ENCODE measurements around the gene JADE1. TPM values are rescaled to one million over a fixed set of nuclear protein-coding genes. Genes with fewer than 3 reads are reported as not detected.

The JADE1 gene
- total RNA-seq (2014; rRNA removed; shearing (Covaris generic)) = 14.1 and 18.3 TPM in 2 replicates

DNA sequence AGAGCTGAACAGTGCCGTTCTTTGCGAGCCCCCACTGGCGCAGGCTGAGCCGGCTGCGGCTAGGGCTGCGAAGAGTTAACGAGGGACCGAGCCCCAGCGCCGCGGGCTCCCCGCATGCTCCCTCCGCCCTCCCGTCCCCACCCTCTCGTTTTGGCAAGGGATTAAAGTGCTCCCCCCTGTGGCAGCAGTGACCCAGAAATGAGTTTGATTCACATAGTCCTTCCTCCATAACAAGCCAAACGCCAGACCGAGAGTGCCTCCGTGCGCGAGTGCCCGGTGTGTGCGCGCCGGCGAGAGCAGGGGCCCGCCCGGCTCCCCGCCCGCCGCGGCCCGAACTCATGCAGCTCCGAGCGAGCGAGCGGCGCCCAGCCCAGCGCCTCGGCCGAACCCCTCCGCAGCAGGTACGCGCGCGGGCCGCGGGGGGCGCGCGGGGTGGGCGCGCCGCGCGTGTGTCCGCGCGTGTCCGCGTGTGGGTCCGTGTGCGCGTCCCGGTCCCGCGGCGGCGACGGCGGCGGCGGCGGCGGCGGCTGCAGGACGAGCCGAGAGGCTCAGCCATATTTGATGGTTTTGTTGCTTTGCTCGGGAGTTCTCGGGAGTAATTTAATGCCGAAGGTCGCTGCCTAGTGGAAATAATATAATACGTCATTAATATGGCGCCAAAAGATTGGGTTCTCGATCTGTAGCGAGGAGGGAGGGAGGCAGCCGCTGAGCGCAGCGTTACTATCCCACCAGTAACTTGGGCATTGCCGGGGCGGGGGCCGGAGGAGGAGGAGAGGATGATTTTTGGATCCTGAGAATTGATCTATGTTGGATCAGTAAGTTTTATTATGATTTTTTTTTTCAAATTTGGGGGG, at the start of gene JADE1:
Gene JADE1, plus strand, starts transcription at position 224 of the 854 bp plus-strand sequence. CDS start 22,059 bp downstream, outside the sequence.
- peak; percentile 95 for DNase-seq (ENCODE audit: low spot score)

DNA sequence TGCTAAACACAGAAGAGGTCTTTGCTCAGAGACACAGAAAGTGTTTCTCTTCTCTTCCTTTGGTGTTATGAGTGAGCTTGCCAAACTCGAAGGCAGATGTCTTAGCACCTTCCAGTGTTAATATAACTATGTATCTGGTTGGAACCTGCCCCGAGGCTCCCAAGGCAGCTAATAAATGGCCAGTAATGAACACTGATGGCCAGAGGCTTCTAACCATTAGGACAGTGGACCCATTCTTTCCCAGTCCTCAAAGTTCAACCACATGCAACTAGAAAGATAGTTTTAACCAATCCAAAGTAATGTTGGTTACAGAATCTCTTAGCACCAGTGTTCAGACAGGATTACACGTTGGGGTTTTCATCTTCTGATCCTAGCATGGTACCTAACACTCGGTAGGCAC, 42.7 kb upstream of the JADE1 start:
- no peak for DNase-seq (ENCODE audit: low spot score)

GRCh38 chr4:128768373-128768996, 41.0 kb upstream of the JADE1 start:
- no peak for DNase-seq (ENCODE audit: low spot score)

DNA sequence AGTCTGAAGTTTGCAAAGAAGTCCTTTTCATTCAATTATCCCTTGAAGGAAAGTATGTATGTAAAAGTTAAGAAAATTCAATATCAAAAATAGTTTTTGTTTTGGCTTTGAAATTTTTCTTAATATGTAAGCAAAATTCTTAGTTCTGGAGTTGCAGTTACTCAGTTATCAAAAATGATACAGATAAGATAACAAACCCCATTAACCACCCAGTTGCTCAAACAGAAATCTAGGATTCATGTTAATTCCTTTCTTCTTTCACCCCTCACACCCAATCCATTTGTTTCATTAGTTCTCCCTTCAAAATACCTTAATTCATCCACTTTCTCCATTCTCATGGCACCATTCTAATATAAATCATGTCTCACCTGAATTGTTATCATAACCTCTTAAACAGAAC, 40.5 kb upstream of the JADE1 start:
- no peak for DNase-seq (ENCODE audit: low spot score)

GRCh38 chr4:128770807-128771206, 38.7 kb upstream of the JADE1 start:
- DNase-seq (ENCODE audit: low spot score) = no peak

- DNase-seq (ENCODE audit: low spot score) = no peak
Observed at GRCh38 chr4:128775477-128775876, 34.0 kb upstream of the JADE1 start.

DNA sequence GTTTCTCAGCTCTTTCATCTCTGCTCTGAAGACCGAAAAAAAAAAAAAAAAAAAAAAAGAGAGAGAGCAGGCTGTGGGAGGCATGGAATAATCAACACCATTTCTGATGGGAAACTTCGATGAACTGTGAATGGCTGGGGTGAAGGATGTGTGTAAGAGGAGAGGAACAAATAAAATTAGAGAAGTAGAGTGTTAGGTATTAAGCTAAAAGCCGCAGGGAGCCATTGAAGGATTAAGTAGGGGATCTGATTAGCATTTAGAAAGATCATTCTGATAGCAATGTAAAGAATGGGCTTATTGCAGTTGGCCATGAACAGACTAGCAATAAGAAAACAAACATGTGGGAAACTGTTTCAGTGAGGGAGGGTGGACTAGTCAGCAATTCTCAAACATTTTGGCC, 33.6 kb upstream of the JADE1 start:
- DNase-seq (ENCODE audit: low spot score) = no peak

- peak; percentile 9 for DNase-seq (ENCODE audit: low spot score)
Observed at GRCh38 chr4:128776794-128777216, 32.7 kb upstream of the JADE1 start.

DNA sequence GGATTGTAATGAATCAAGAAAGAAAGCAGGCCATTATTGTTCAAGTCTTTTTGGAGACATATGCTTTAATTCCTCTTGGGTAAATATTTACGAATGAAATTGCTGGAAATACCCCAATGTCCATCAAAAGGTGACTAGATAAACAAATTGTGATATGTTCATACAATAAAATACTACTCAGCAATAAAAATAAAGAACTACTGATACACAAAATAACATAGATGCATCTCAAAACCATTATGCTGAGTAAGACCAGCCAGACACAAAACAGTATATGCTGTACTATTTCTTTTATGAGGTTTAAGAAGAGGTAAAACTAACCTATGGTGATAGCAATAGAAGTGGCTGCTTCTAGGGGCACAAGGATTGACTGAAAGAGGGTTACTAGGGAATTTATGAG, 28.8 kb upstream of the JADE1 start:
- no peak for DNase-seq (ENCODE audit: low spot score)

- DNase-seq (ENCODE audit: low spot score) = peak; percentile 45
Observed at GRCh38 chr4:128782076-128782715, 27.3 kb upstream of the JADE1 start.

DNA sequence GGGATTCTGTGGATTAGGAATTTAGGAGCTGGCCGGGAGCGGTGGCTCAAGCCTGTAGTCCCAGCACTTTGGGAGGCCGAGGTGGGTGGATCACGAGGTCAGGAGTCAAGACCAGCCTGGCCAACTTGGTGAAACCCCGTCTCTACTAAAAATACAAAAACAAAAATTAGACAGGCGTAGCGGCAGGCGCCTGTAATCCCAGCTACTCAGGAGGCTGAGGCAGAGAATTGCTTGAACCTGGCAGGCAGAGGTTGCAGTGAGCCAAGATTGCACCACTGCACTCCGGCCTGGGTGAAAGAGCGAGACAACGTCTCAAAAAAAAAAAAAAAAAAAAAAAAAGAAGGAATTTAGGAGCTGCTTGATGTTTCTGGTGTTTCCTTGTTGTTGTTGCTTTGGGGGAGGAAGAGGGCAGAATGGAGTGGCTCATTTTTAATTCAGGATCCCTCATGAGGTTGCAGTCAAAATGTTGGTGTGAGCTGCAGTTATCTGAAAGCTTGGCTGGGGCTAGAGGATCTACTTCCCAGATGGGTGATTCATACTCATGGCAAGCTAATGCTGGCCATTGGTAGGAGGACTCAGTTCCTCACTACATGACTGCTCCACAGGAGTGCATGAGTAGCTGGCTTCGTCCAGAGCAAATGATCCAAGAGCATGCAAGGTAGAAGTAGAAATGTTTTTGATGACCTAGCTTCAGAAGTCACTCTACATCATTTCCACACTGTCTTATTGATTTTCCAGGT, 26.5 kb upstream of the JADE1 start:
- DNase-seq (ENCODE audit: low spot score) = no peak

GRCh38 chr4:128787509-128788311, 21.8 kb upstream of the JADE1 start:
- DNase-seq (ENCODE audit: low spot score) = no peak

- no peak for DNase-seq (ENCODE audit: low spot score)
Observed at GRCh38 chr4:128793859-128794672, 15.4 kb upstream of the JADE1 start.

DNA sequence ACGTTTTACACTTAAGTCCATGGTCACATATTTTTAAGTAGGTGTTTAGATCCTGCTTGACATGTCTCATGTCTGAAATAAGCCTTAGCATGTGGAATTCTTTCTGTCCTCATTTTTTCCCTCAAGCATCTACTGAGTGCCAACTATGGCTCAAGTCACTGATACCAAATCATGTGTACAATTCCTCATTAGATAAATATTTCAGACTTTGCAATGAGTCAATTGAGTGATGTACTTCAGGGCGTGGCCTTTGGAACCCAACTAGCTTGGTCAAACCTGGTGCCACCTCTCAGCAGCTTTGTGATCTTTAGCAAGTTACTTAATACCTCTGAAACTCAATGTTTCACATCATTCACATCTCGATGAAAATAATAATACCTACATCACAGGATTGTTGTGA, 12.6 kb upstream of the JADE1 start:
- no peak for DNase-seq (ENCODE audit: low spot score)

DNA sequence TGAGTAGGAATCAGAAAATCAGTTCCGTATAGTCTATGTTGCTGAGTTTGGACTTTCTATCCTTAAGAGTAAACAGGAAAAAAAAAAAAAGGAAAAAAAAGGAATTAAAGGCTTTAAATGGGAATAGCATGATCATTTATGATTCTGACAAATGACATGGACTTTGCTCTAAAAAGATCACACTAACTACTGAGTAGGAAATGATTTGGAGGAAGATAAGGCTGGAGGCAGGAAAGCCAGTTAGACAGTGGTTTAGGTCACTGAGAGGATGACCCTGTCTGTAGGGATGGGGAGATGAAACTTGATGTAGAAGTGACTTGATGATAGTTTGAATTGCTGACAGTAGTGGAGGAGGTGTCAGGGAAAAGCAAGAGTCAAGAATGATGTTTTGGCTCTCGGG, 9.2 kb upstream of the JADE1 start:
- DNase-seq (ENCODE audit: low spot score) = no peak

- DNase-seq (ENCODE audit: low spot score) = no peak
Observed at GRCh38 chr4:128800701-128801284, 8.7 kb upstream of the JADE1 start.

GRCh38 chr4:128802680-128803628, 6.5 kb upstream of the JADE1 start:
- no peak for DNase-seq (ENCODE audit: low spot score)

GRCh38 chr4:128803783-128804182, 5.7 kb upstream of the JADE1 start:
- no peak for DNase-seq (ENCODE audit: low spot score)

Data from HT-29 (cell line).